GM12801 (cell line): ENCODE measurements around the gene LRRC61.

ENCODE experiments used
- CTCF ChIP-seq: IDR thresholded peaks from one replicate; pipeline ENCODE4 v1.5.1; 2011; ENCODE audit warnings: control low read depth; ENCODE audit not compliant: insufficient read length; ENCODE audit errors: extremely low read depth

Gene LRRC61

GRCh38 chr7:150382123-150382843, 59.1 kb downstream of the LRRC61 start:
- no peak for TF ChIP-seq CTCF

- no peak for TF ChIP-seq CTCF
Observed at GRCh38 chr7:150382844-150383225, 59.7 kb downstream of the LRRC61 start.

GRCh38 chr7:150383710-150384397, 60.7 kb downstream of the LRRC61 start:
- no peak for TF ChIP-seq CTCF

GRCh38 chr7:150384406-150385301, 61.5 kb downstream of the LRRC61 start:
- TF ChIP-seq CTCF = no peak

GRCh38 chr7:150385302-150385723, 62.2 kb downstream of the LRRC61 start:
- TF ChIP-seq CTCF = no peak
